DMS114 treated with DMSO at 0.1 percent for 48 hours (cell line): ENCODE measurements around the gene ZC3HAV1L.
"Not testable (repeated sequence)": the region's sequence is repeated elsewhere in the genome, so short reads cannot be mapped to it uniquely, and the experiment has no call there.

ENCODE experiments used
- DNase-seq: peaks from one replicate; lab custom pipeline; 2025; ENCODE audit not compliant: unreplicated experiment; lab: John Stamatoyannopoulos, UW

The ZC3HAV1L gene

DNA sequence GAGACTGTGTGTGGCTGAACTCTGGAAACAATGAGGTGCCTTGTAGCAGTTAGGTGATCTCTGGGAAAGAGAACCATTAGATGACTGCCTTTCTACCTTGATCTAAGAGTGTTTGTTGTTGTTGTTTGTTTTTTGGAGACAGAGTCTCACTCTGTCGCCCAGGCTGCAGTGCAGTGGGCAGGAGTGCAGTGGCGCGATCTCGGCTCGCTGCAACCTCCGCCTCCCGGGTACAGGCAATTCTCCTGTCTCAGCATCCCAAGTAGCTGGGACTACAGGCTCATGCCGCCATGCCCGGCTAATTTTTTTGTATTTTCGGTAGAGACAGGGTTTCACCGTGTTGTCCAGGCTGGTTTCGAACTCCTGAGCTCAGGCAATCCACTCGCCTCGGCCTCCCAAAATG is 18.8 kb upstream of the ZC3HAV1L start:
- not testable (repeated sequence) for DNase-seq

DNA sequence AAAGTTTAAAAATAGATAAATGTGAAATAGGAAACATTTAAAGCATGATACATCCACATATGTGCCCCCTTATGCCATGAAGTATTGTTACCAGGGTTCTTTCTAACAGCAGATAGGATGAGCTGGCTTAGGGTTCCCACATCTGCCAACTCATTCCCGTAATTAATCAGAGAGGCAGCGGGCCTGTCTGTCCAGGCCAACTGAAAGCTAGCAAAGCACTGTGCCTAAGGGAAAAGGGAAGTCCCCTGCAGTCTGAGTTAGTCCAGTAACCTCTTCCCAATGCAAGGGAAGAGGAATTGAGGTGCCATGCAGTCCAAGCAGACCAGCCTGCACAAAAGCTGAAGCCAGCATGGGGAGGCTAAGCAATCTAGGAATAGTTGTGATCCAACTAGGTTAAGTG is 18.3 kb upstream of the ZC3HAV1L start:
- DNase-seq = no peak

GRCh38 chr7:139051655-139052054 is 15.8 kb upstream of the ZC3HAV1L start:
- no peak for DNase-seq

DNA sequence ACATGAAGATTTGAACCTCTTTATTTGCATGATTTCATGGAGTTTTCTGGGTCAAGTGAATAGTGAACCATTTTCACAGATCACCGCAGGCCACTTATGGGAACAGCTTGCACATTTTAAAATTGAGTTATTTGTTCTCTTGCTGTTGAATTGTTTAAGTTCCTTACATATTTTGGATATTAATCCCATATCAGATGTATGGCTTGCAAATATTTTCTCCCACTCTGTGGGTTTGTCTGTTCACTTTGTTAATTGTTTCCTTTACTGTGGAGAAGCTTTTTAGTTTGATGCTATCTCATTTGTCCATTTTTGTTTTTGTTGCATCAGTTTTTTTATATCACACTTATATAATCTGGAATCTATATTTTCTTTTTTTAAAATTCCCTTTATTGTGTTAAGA is 14.1 kb upstream of the ZC3HAV1L start:
- DNase-seq = no peak

DNA sequence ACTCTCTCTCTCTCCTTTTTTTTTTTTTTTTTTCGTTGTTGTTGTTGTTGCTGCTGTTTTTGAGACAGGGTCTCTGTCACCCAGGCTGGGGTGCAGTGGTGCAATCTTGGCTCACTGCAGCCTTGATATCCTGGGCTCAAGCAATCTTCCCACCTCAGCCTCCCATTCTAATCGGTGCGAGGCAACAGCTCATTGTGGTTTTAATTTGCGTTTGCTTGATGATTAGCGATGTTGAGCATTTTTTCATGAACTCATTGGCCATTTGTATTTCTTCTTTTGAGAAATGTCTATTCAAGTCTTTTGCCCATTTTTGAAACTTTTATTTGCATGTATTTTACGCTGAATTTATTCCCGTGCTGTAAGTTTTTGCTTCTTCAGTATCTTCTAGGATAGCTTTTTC is 13.3 kb upstream of the ZC3HAV1L start:
- no peak for DNase-seq

- DNase-seq = no peak
Observed at GRCh38 chr7:139047970-139048369, 12.1 kb upstream of the ZC3HAV1L start.

GRCh38 chr7:139046143-139046542 is 10.3 kb upstream of the ZC3HAV1L start:
- DNase-seq = no peak

GRCh38 chr7:139044813-139045794 is 9.3 kb upstream of the ZC3HAV1L start:
- DNase-seq = no peak

- no peak for DNase-seq
Observed at GRCh38 chr7:139043823-139044812, 8.3 kb upstream of the ZC3HAV1L start.

DNA sequence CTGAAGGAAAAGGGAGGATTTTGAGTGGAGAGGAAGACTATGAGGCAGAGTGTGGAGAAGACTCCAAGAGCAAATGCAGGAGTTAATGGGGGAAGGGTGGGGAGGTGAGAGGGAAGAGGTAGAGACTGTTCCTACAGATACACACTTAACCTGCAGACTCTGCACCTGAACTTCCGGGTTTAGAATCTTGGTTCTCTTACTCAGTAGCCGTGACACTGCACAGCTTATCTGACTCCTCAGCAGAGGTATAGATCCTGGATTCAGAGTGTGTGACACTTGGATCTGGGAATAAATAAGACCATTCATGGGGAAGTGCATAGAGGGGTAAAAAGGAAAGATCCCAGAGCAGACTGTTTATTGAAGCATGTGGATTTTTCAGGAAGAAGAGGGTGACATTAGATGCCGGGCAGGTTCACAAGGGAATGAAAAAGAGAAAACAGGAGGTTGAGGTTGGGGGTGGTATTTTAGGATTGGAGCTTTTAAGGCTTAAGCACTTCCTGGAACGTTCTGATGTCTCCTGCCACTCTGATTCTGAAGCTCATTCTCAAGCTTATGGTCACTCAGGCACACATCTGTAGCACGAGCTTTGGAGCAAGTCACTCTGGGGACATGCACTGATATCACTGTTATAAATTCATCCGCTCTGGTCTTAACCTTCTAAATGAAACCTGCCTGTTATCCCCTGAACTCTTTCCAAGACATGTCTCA is 5.7 kb upstream of the ZC3HAV1L start:
- no peak for DNase-seq

DNA sequence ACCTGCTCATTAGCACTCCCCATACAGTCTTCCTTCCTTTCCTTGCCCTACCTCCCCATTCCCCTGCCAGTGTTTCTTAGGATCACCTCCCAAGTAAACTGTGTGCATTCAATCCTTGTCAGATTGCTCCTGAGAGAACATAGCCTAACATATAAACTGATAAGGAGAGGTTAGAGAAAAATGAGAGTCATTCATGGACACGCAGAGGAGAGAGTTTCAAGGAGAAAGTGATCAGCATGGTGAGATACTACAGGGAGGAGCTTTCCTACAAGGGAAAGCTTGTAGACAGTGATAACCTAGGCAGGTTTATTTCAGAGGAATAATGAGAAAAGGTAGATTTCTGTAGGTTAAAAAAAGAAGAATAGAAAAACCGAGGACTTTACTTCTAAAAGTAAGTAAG is 2.8 kb upstream of the ZC3HAV1L start:
- no peak for DNase-seq

DNA sequence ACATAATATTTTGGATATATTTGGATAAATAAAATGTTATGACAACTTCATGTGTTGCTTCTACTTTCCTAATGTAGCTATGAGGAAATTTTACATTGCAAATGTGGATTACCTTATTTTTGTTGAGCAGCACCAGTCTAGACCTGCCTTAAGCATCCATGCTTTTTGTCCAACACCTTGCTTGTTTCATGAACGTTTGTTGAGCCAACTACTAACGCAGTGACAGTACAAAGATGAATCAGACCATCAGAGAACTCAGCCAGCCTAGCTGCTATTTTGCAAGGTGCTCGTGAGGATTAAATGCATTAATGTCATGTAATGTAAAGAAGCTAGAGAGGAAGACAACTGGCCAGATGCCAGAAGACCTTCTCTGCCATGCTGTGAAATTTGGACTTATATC is 1.1 kb upstream of the ZC3HAV1L start:
- DNase-seq = no peak

DNA sequence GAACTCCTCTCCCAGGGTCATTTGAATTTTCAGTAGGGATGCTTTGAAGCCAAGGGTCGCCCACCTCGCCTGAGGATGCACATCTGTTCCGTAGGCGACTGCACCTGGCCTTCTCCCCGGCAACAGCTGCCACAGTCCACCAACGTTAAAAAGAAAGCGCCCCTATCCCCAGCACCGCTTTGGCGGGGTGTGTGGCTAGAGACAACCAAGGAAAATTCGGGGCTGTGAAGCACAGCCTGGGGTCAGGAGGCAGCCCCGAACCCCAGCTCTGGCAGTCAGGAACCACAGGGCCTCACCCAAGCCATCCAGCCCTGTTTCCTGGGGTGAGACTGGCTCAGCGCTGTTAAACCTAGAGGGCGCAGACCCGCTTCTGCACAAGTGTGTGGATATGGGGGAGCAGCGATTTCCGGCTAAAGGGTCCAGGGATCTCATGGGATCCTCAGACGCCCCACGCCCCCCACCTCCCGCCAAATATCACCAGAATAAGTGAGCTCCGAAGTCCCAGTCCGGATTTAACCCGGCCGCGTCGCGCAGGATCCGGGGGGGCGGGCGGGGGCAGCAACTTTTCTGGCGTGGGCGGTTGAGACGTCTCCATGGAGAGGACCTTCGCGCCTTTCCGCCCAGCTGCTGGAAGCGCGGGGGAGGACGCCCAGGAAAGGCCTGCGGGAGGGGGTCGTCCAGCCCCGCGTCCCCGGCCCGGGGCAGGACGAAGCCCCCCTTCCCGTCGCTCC is 822 bp downstream of the ZC3HAV1L start:
- no peak for DNase-seq

DNA sequence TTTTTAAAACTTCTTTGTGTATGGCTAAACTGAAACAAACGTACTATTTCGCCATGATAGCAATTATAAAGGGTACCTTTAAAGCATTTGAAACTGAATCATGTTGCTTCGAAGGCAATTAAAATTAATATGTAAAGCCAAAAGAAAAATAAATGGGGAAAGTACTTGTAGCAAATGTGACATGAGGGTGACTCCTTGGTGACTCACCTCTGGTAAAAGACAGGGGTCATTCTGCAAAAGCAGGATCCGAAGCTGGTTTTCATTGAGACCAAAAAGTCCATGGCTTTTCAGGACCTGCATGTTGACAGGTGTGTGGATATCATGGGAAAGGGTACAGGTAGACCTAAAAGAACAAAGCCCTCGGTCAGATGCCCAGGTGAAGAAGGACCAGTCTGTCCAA is 1.5 kb downstream of the ZC3HAV1L start:
- no peak for DNase-seq

GRCh38 chr7:139033346-139034114 is 2.3 kb downstream of the ZC3HAV1L start:
- no peak for DNase-seq

- DNase-seq = no peak
Observed at GRCh38 chr7:139032473-139032872, 3.4 kb downstream of the ZC3HAV1L start.

GRCh38 chr7:139029353-139029752 is 6.5 kb downstream of the ZC3HAV1L start:
- DNase-seq = no peak

DNA sequence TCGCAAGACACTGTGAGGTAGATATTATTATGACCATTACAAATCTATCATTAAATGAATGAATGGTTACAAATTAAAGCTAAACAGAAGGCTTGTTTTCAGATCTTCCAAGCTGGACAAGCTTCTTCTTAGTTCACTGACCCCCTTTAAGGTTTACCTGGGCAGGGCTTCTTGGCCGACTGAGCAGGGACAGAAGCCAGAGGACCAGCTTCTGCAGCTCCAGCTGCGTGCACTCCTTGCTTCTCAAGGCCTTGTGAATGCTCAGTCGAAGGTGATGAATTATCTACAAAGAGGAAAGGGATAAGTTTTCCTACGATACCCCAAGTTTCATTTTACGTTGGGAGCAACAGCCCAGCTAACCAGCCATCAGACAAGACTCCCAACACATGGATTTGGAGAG is 9.3 kb downstream of the ZC3HAV1L start:
- no peak for DNase-seq

- not testable (repeated sequence) for DNase-seq
Observed at GRCh38 chr7:139025861-139026260, 10.0 kb downstream of the ZC3HAV1L start.

GRCh38 chr7:139023076-139023475 is 12.8 kb downstream of the ZC3HAV1L start:
- no peak for DNase-seq
